Measurements from ENCODE around the gene ELMOD1. TPM values are rescaled to one million over a fixed set of nuclear protein-coding genes. Genes with fewer than 3 reads are reported as not detected.
"Not testable (repeated sequence)": the region's sequence is repeated elsewhere in the genome, so short reads cannot be mapped to it uniquely, and the experiment has no call there.

ELMOD1 gene
- total RNA-seq, 1 experiment from 2014 or later, result not detected

DNA sequence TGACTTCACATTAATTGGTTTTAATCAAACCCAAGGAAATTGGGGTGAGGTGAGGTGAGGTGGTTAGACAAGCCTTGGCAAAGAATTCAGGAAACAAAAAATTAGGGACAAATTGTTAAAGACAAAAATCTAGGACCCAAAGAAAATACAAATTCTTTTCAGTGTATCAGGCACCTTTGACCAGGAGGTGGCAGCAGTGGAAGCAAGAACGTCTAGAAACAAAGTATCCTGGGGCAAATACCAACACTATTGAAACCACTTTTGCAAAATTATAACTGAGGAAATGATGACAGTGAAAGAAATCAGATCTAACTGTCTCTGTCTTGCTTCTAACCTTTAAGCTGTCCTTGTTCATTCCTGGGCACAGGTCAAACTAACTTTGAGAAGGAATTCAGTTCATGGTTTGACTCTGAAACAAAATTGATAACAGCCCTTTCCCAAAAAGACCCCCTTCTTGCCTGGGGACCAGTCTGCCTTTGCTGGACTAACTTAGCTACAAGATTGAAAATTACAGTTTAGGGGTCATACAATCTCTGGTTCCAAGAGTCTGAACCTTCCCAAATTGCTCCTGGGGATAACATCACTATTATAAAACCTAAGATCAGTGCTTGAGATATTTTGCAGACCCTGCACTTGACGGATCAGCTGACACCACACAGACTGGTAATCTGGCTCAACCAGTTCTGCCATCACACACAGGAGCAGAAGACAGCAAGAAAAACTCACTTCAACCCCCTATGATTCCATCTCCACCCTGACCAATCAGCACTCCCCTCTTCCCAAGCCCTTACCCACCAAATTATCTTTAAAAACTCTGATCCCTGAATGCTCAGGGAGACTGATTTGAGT, 14.2 kb upstream of the ELMOD1 start:
- not testable (repeated sequence) for H3K27me3 ChIP-seq, H3K9me3 ChIP-seq, DNase-seq, H3K4me3 ChIP-seq, H3K36me3 ChIP-seq

DNA sequence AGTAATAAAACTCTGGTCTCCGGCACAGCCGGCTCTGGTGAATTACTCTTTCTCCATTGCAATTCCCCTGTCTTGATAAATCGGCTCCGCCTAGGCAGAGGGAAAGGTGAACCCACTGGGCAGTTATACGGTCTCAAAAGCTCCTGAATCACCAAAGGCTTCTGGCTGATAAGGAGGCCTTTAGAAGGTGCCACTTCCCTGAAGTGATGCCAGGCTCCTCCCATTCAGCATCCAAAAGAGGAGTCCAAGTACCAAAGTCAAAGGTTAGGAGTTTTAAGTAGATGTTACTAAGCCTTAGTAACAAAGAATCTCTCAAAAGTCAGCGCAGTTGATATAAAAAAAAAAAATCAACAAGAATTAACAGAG, 13.6 kb upstream of the ELMOD1 start:
- Histone ChIP-seq H3K4me3 (no peak overlapping the region), H3K36me3 (no peaks in the 10 kb centered on the region), H3K27me3 (no peaks in the 10 kb centered on the region), H3K9me3 (no peaks in the 10 kb centered on the region)
- no peak for DNase-seq

DNA sequence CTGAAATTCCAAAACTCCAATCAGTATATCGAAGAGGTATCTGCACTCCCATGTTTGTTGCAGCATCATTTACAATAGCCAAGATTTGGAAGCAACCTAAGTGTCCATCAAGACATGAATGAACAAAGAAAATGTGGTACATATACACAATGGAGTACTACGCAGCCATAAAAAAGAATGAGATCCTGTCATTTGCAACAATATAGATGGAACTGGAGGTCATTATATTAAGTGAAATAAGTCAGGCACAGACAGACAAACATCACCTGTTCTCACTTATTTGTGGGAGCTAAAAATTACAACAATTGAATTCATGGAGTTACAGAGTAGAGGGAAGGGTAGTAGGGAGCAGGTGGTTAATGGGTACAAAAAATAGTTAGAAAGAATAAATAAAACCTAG, 11.8 kb upstream of the ELMOD1 start:
- H3K9me3 ChIP-seq, result not testable (repeated sequence)

DNA sequence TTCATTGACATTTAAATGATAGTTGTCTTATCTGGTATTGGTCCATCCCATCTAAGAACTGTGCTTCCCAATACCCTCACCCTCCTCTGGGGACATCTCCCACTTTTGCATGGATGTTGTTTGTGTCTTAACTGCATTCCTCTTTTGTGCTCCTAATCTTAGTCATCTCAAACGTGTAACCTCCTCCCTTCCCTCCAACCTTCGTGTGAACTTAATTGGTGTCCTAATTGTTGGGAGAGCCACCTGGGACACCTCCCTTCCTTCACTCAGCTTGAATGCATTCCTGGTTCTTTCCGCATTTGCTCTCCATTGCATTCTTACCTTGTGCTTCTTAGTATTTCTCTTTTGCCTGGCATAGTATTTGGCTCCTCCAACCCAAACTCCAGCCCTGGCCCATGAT, 9.8 kb upstream of the ELMOD1 start:
- Histone ChIP-seq H3K4me3 (no peak overlapping the region), H3K9me3 (no peaks in the 10 kb centered on the region), H3K27me3 (no peaks in the 10 kb centered on the region), H3K36me3 (no peaks in the 10 kb centered on the region)
- no peak for DNase-seq

More for the DNA sequence above, 11.8 kb upstream of the ELMOD1 start:
- H3K27me3 ChIP-seq, H3K4me3 ChIP-seq, DNase-seq, H3K36me3 ChIP-seq: not testable (repeated sequence)

DNA sequence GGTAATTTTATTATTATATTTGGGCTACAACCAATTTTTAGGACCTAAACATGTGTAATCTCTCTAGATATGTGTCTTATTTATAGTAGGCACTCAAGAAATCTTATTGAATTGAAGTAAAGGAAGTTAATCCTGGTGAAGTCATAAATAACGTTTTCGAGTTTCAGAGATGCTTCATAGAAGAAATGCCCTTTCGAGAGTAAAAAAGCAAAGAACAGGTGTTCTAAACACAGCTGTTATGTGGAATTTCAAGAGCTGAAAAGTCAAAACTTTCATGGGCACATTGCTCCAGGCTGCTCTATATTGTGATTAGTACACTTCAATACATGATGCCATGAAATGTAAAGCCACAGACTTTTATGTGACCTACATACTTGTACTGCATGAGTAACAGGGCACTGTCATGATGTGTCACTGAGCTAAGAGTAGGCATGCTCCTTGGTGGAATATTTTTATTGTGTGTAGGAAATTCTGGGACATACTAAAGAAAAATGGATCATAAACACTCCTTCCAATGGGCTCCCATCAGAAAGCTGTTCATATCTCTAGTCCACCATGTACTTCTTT, 7.2 kb upstream of the ELMOD1 start:
- H3K9me3 ChIP-seq, result no peaks in the 10 kb centered on the region
- no peak overlapping the region for H3K4me3 ChIP-seq
- DNase-seq, result no peak
- H3K36me3 ChIP-seq, result no peaks in the 10 kb centered on the region
- H3K27me3 ChIP-seq, result peaks cover 5% of the 10 kb centered on the region; the same call in 1 of the 2 replicates

DNA sequence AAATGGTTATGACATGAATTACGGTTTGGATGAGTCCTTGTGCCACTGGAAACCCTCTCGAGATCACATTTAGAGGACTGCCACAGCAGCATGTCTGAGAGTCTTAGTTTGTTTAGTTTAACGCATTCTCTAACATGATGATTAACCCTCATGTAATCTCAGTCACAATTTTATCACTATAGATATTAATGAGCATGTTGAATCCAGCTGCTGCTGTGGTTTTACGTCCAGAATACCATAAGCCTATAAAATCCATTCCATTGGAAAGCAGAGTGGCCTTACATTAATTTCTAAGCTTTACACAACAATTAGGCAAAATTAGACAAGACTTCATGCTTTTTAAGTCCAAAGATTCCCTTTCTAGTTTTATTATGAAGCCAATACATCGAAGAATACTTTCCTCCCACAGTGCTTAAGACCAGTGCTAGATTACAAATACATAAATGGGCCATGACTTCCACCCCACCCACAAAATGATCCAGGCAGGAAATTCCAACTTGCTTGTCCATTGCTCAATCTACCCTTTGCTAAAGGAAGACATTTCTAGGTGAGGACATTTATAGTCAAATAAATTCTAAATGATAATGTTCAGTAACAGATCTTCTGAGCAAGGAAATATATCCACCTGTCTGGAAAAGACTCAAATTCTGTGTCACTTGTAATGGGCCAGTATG, 3.5 kb upstream of the ELMOD1 start:
- DNase-seq, result peak; percentile 13
- H3K36me3 ChIP-seq, result no peaks in the 10 kb centered on the region
- no peaks in the 10 kb centered on the region; the same call in 1 of the 2 replicates for H3K9me3 ChIP-seq
- no peak overlapping the region for H3K4me3 ChIP-seq
- peaks cover 35% of the 10 kb centered on the region for H3K27me3 ChIP-seq

DNA sequence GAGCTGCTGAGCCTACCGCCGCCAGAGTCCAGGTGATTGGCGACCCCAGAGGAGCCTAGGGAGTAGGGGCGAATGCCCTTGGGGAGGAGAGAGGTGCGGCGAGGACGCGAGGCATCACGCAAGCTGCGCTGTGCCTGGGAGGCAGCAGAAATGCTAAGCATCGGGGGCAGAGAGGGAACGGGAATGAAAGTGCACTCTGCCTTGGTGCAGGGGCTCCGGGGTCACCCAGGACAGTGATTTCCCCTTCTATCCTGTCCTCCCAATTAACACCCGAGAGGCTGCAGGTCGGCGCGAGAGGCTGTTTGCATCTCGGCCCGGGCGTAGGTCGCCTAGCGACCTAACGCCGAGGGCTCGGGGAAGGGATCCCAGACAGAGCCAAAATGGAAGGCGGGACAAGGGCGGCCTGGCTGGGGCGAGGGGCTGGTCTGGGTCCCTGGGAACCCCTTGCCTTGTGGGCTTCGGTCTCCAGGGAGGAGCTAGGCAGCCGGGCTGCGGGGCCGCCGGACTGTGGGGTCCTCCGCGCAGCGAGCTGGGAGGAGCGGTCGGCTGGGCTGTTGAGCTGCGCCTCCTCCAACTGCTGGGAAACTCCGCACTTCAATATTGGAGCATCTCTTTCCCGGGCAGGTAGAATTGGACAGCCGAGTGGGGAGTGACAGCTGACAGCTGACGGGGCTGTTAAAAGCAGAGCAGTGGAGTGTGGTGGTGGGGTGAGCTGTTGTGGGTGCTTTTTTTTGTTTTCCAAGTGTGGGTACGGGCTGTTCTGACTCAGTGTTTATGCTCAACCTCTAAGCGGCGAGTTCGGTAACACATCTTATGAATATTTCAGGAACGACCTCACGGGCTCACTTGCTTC, 657 bp downstream of the ELMOD1 start:
- Histone ChIP-seq H3K4me3 (peak overlapping the region; percentile 42), H3K9me3 (no peaks in the 10 kb centered on the region; the same call in 1 of the 2 replicates), H3K36me3 (no peaks in the 10 kb centered on the region), H3K27me3 (peaks cover 74% of the 10 kb centered on the region)
- no peak for DNase-seq

DNA sequence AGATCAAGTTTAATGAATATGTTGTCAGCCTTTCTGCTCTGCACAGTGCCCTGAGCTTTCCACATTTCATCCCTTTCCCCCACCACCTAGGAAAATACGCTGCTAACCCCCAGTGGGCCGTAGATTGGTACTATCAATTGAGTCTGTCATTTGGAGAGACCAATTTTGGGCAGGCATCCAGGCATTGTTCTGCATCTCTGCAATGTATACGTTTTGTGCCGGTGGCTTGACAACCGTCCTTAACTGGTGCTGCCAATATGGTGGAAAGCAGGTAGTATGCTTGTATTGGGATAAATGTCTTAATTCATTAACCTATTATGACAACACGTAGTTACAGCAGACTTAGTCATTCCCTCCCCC, 1.3 kb downstream of the ELMOD1 start:
- DNase-seq, result no peak
- H3K9me3 ChIP-seq, result no peaks in the 10 kb centered on the region; the same call in 1 of the 2 replicates
- no peaks in the 10 kb centered on the region for H3K36me3 ChIP-seq
- no peak overlapping the region for H3K4me3 ChIP-seq
- peaks cover 78% of the 10 kb centered on the region for H3K27me3 ChIP-seq

DNA sequence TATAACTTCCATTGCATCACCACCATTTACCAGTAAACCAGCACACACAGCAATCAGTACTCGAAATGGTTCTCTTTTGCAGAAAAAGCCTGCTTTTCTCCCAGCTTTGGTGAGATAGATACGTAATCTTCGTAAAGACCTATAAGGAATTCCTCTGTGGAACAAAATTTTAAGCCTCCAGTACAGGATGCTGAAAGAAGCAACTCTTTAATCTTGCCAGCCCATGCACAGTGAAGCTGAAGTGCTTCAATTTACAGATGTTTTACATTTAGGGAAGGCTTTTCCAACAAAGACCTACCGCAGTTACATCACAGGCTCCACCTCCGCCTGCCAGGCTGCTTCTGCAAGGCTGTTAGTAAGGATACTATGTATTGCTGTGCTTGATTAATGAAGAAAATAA, 1.9 kb downstream of the ELMOD1 start:
- Histone ChIP-seq H3K4me3 (no peak overlapping the region), H3K9me3 (no peaks in the 10 kb centered on the region; the same call in 1 of the 2 replicates), H3K36me3 (no peaks in the 10 kb centered on the region), H3K27me3 (peaks cover 84% of the 10 kb centered on the region)
- DNase-seq, result no peak

DNA sequence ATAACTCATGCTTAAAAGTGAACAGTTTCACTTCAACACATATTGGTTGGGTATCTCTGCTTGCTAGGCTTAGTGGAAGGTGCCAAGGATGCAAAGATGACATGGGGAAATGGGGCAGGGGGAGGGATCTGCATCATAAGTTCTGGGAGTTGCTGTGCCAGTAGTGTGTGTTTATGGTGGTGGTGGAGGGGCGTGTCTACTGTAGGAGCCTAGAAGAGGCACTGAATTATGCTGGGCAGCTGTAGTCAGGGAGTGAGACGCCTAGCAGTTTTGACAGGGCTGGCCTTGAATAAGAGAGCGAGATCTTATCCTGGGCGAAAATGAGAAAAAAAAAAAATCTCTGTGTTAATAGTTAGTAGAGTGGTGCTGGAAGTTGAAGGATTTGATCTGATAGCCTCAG, 3.0 kb downstream of the ELMOD1 start:
- H3K27me3 ChIP-seq, result peaks cover 85% of the 10 kb centered on the region
- no peak for DNase-seq
- H3K36me3 ChIP-seq, result no peaks in the 10 kb centered on the region
- H3K9me3 ChIP-seq, result no peaks in the 10 kb centered on the region; the same call in 1 of the 2 replicates
- H3K4me3 ChIP-seq, result no peak overlapping the region

DNA sequence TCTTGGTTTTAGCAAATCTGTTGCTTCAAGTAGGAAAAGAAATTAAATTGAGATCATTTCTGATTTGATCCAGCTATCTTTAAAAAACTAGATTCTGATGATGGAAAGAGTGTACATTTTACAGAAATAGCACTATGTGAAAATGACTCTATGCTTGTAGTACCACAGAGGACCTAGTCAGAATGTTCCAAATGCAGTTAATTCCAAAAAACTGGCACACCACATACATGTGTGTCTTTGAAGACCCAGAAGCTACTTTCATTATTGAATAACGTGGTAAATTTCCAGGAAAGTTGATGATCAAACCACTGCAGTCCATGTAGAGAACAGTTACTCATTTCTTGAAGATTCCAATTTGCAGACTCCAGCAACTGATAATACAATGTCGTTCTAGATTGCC, 3.8 kb downstream of the ELMOD1 start:
- Histone ChIP-seq H3K4me3 (no peak overlapping the region), H3K36me3 (no peaks in the 10 kb centered on the region), H3K9me3 (no peaks in the 10 kb centered on the region), H3K27me3 (peaks cover 79% of the 10 kb centered on the region)
- DNase-seq, result no peak

DNA sequence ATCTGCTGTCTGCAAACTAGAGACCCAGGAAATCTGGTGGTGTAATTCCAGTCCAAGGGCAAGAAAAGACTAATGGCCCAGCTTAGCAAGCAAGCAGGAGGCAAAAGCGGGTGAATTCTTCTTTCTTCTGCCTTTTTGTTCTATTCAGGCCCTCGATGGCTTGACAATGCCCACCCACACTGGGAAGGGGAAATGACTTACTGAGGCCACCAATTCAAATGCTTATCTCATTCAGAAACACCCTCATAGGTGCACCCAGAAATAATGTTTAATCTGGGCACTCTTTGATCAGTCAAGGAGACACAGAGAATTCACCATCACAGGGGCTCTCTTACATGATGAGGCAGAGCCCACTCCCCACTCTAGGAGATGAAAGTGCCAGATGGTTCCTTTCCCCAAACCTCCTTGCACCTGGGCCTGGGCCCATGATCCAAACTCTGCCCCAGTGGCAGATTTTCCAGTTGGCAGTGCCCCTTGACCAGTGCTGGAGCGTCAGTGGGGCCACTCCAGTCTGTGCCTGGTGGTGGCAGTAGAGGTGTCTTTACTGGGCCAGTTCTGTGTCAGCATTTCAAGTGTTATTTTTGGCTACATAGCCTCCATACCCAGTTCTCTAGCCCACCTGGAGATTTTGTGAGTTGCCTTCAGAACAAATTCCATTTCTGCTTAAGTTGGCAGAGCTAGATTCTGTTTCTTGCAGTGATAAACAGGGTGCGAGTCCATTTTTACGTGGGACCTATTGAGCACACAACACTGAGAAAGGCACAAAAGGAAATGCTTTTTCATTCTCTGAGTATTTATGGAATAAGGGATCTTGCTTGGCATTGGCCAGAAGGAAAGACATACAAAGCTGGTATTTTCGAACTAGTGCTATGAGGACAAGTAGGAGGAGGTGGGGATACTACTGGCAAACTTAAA, 7.5 kb downstream of the ELMOD1 start:
- peak; percentile 17 for DNase-seq
- Histone ChIP-seq H3K27me3 (peaks cover 51% of the 10 kb centered on the region), H3K4me3 (no peak overlapping the region), H3K9me3 (no peaks in the 10 kb centered on the region), H3K36me3 (no peaks in the 10 kb centered on the region)

DNA sequence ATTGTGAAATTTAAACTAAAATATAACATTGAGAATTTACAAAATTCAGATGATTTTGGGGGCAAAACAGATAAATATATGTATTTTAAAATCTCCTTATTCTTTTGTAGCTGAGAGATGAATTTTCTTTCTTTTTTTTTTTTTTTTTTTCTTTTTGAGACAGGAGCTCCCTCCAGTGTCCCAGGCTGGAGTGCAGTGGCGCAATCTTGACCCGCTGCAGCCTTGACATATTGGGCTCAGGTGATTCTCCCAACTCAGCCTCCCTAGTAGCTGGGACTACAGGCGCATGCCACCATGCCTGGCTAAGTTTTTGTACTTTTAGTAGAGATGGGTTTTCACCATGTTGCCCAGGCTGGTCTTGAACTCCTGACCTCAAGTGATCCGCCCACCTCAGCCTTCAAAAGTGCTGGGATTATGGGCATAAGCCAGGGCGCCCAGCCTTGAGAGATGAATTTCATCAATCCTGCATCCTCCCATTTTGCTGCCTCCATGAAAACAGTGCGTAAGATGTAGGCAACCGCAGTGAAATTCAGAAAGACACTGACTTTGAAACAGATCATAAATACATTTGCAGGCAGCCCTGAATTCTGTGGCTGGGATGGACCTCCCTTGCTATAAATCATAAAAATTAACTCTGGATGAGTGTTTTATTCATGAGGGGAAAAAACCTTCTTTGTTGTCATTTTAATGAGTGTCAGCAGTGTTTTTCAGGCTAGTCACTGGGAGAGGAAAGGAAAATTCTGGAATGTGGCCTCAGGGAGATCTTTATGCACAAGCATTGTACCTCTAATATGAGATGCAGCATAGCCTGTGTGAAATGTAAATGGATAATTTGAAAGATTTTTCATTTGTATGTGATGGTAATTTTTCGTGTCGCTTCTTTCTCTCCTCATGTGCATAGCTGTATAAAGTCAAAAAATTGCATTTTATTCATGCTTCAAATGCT, 14.4 kb downstream of the ELMOD1 start:
- H3K9me3 ChIP-seq, result no peaks in the 10 kb centered on the region
- peaks cover 8% of the 10 kb centered on the region for H3K27me3 ChIP-seq
- no peak for DNase-seq
- no peaks in the 10 kb centered on the region for H3K36me3 ChIP-seq
- no peak overlapping the region for H3K4me3 ChIP-seq

DNA sequence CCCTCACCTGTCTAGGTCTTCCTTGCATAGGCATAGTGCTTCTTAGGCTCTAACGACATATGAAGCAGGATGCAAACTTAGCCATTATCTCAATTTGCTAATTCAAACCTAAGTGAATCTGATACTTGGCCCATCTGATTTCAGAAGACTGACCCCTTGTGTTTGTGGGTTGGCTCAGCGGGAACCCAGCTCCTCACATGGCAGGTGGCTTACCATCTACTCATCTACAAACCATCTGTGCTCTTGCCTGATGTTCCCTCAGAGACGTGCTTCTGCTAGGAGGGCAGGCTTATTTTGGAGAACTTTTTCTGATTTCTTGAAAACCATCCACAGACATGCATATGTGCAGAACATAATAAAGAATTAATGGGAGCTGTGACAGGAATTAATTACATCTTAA, 15.2 kb downstream of the ELMOD1 start:
- no peak for DNase-seq
- Histone ChIP-seq H3K27me3 (peaks cover 8% of the 10 kb centered on the region; the same call in 1 of the 2 replicates), H3K9me3 (no peaks in the 10 kb centered on the region), H3K36me3 (no peaks in the 10 kb centered on the region), H3K4me3 (no peak overlapping the region)

DNA sequence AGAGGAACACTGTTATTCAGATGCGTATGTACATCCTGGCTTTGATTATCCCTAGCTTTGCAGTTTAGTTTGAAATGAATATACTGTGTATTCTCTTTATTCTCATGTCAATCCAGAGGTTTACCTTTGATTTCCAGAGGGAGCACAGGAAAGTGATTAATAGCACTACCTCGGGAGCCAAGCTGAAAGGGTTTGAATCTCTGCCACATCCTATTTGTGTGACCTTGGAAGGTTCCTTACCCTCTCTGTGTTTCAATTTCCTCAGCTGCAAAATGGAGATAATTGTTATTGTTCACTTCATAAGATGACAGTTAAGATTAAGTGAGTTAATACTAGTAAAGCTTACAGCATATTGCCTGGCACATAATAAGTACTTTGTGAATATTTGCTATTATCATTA, 17.9 kb downstream of the ELMOD1 start:
- no peak for DNase-seq
- Histone ChIP-seq H3K36me3 (no peaks in the 10 kb centered on the region), H3K27me3 (peaks cover 11% of the 10 kb centered on the region; the same call in 1 of the 2 replicates), H3K4me3 (no peak overlapping the region), H3K9me3 (no peaks in the 10 kb centered on the region)

Measured in MG63 (cell line).